GM21526 (cell line): ENCODE measurements around the gene UBALD2.
"Not testable (repeated sequence)": the region's sequence is repeated elsewhere in the genome, so short reads cannot be mapped to it uniquely, and the experiment has no call there.

Experiments used
- ATAC-seq: cut with Tn5 transposase; IDR thresholded peaks from one replicate; pipeline ENCODE4 v1.9.1; 2021; ENCODE audit warnings: moderate library complexity; ENCODE audit not compliant: unreplicated experiment, low FRiP score

UBALD2 gene

DNA sequence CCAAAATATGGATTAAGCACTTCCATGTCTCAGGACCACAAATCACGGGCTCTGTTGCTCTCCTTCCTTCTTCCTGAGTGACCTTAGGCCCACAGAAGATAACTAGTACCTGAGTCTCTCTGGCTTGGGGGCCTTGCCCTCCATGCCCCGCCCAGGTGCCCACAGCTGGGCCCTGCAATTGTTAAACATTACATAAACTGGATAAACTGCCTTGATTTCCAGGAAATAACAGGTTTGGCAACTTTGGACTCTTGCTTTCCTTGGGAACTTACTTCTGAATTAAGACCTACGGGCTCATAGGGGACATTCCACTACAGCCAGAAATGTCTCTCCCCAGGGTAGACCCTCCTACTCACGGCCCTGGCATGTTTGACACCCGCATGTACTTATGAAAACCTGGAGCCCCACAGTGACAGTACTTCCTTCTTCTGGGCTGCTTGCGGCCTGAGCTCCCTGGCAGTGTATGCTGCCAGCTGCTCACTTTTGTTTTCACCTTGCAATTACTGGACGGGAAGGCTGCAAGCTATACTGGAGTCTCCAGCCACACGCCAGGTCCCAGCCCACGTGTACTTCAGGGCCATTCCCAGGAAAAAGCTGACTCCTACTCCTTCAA lies 2.3 kb upstream of the UBALD2 start:
- no peak for ATAC-seq

DNA sequence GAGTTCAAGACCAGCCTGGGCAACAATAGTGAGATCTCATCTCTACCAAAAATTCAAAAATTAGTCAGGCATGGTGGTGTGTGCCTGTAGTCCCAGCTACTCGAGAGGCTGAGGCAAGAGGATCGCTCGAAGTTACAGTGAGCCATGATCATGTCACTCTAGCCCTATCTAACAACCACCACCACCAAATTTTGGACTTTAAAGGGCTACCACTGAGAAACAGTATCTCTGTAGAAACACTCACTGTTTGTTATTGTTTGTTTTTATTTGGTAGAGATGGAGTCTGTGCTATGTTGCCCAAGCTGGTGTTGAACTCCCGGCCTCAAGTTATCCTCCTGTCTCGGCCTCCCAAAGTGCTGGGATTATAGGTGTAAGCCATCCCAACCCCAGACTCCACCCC lies 1.3 kb upstream of the UBALD2 start:
- no peak for ATAC-seq

DNA sequence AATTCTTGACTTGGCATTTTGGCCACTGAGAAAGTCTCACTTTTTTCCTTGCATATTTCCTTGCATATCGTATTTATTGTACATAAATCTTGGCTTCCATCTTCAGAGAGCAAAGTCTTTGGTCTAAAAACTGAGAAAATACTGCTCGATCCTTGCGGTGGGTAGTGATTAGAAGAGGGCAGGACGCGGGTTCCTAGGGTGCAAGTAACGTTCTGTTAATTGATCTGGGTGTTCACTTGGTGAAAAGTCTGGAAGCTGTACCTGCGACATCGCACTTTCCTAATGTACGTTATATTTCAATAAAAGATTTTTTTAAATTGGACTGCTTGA lies 758 bp upstream of the UBALD2 start:
- ATAC-seq, result no peak

DNA sequence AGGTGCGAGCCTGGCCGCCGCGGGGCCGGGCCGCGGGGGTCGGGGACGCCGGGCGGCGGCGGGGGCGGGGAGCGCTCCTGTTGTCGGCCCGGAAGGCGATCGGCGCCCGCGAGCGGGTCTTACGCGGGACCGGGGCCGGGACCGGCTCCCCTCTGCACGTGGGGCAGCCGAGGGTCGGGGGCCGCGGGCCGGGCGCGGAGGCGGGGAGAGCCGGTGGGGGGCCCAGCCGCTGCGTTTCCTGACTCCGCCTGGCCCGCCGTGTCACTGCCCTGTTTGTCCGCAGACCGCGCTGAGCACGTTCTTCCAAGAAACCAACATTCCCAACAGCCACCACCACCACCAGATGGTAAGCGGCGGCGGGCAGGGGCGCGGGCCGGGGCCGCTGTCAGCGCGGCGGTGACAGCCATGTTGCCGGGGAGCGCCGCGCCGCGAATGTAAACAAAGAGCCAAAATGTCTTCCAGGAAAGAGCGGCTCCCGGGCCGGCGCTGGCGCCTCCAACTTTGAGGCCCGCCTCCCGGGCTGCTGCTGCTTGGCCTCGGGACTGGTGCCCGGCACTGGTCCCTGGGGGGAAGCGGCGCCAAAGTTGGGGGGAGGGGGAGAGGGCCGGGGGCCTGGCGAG lies 586 bp downstream of the UBALD2 start:
- ATAC-seq, result no peak

DNA sequence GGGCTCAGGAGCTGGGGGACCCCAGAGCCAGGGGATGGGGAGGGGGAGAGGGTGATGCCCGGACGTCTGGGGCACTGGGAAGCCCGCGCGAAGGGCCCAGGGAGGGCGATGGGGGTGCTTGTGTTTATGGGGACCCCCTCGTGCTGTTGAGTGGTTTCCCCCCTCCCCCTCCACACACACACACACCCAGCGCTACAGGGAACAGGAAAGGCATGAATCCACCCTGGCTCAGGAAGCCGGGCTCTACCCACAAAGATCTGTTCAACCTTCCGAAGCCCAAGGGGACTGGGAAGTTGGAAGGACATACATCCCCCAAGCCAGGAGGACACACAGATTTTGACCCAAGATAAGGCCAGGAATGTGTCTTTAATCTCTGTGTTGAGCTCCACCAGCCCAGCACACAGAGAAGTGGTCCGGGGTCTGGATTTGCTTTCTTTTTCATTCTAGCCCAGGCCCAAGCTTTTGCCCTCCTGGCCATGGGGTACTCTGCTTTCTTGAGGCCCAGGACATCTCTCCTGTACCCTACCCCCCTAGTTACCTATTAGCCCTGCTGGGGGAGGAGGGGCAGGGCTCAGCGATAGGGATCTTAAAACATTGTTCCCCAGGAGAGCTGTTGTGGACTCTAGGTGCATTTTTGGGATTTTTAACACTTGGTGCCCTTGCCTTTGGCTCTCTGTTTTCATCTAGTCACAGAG lies 1.2 kb downstream of the UBALD2 start:
- ATAC-seq, result no peak

DNA sequence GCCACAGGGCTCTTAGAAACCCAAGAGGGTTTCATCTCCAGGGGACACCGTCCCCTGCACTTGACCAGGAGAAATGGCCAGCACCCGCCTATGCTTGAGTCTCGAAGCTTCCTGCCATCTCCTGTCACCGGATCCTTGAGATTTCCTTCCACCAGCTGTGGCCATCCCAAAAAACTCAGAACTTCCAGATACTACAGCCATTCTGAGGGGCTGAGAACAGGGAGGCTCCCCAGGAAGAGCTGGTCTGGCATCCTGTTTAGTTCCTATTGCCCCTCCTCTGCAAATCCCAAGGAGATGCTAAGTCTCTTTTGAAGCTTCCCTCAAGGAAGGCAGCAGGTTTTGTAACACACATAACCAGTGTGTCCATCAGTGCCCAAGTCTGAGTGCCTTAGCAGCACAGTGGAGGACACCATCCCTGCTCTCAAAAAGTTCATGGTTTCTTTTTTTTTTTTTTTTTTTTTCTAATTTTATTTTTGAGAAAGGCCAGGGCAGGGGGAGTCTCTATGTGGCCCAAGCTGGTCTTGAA lies 2.0 kb downstream of the UBALD2 start:
- ATAC-seq, result no peak

DNA sequence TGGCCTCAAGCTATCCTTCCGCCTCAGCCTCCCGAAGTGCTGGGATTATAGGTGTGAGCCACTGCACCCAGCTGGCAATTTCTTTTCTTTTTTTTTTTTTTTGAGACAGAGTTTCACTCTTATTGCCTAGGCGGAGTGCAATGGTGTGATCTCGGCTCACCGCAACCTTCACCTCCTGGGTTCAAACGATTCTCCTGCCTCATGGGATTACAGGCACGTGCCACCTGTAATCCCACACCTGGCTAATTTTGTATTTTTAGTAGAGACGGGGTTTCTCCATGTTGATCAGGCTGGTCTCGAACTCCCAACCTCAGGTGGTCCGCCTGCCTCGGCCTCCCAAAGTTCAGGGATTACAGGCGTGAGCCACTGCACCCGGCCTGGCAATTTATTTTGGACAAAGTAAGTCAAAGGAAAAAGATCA lies 2.4 kb downstream of the UBALD2 start:
- not testable (repeated sequence) for ATAC-seq

DNA sequence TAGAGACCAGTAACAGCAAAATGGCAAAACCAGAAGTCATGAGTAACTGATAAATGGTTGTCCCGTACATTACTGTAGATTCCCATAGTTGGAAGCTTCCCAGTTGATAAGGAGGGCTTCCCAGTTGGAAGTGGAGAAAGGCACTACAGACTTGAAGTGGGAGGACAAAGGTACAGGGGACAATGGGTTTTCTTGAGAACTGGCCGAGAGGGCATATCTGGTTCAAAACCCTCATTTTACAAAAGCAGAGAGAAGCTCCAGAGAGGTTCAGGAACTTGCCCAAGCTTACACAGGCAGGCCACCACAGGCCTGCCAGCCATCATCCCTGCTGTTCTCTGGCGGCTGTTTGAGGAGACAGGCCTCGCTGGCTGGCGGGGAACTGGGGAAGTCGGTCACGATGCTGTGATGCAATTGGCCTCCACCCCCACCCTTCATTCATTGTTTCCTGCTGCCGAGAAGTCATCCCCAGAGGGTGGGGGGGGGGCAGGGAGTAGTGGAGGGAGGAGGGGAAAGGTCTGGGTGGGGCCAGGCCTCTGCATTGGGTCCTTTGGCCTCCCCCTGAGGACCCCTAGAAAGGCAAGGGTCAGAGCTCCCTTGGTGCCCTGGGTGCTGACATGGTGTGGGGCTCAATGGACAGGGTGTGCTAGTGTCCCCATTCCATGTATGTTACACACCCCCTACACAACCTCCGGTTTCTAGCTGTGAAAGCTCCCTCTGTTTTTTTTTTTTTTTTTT lies 3.0 kb downstream of the UBALD2 start:
- ATAC-seq, result no peak

DNA sequence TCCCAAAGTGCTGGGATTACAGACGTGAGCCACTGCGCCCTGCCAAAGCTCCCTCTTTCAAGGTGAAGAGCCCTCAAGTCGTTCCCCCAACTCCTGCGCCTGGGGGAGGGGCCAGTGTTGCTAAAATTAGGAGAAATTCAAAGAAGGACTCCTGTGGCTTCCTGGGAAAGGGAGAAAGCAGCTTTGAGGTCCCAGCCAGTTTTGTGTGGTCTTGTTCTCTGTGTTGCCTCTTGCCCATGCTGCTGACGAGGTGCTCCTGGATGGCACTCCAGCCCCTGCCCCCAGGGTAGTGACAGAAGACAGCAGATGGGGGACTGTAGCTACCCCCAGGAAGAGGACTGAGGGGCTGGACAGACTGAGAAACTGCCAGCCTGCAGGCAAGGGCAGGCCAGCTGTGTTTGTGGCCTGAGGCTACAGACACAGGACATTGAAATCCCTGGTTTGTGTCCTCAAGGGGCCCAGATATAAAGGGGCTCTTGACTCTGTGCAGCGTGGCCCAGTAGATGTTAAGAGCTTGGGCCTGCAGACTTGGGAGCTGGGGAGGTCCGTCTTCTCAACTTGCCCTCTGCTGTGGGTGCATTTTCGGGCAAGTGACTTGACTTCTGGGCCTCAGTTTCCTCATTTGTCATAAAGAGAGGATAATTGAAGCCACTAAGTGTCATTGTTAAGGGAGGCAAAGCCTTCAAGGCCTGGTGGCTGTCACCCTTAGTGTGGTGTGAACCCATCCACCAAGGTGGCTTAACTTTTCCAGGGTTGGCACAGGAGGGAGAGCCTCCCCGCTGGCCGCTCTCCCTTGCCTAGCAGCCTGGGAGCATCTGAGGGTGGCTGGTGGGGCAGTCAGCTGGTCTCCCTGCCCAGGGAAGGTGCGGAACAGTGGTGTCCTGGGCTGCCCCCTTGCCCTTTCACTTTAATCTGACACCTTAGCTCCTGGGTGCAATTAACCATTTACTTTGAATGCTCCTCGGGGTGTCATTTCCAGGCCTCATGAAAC lies 4.1 kb downstream of the UBALD2 start:
- ATAC-seq, result no peak

DNA sequence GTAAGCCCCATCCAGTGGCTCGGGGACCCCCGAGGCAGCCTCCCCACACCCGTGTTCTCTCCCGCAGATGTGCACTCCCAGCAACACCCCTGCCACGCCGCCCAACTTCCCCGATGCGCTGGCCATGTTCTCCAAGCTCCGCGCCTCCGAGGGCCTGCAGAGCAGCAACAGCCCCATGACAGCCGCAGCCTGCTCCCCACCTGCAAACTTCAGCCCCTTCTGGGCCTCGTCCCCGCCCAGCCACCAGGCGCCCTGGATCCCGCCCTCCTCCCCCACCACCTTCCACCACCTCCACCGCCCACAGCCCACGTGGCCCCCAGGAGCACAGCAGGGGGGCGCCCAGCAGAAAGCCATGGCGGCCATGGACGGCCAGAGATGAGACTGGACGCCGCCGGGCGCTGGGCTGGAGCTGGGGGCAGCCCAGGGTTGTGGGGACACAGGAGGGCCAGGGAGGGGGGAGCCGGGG lies 5.0 kb downstream of the UBALD2 start:
- ATAC-seq, result no peak

DNA sequence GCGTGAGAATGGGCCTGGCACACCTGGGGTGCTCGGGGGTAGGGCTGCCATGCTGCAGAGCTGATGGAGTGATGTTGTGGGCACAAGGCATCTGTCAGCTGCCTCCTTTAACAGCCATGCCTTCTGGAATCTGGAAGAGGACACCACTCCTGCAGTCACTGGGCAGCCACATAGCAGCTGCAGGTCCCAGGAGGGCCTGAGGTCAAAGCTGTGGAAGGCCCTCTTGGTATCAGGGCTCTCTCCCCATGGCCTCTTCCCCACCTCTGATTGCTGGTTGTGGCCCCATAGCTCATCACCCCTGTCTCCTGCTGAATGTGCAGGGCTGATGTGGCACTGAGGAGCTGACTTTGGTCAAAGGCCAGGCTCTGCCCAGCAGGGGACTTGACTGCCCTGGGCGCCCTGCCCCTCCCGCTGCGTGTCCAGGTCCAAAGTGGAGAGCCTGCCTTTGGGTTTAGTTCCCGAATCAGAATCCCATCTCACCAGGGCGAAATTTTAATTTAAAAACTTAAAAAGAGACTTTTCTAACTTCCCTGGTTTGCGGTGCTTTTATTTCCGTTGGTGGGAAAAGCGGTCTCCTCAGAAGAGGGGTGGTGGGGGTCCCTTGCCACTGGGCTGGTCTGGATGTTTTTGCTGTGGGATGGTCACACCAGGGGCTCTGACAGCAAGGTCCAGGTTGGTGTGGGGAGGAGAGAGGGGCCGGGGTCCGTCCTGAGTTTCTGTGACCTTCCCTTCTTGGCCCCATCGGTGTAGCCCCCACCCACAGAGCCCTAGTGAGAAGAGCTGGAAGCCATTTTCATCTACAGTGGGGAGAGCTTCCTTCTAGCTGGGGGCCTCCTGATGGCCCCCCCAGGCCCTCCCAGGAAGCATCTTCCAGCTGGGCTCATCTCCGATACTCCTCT lies 5.9 kb downstream of the UBALD2 start:
- ATAC-seq, result no peak

DNA sequence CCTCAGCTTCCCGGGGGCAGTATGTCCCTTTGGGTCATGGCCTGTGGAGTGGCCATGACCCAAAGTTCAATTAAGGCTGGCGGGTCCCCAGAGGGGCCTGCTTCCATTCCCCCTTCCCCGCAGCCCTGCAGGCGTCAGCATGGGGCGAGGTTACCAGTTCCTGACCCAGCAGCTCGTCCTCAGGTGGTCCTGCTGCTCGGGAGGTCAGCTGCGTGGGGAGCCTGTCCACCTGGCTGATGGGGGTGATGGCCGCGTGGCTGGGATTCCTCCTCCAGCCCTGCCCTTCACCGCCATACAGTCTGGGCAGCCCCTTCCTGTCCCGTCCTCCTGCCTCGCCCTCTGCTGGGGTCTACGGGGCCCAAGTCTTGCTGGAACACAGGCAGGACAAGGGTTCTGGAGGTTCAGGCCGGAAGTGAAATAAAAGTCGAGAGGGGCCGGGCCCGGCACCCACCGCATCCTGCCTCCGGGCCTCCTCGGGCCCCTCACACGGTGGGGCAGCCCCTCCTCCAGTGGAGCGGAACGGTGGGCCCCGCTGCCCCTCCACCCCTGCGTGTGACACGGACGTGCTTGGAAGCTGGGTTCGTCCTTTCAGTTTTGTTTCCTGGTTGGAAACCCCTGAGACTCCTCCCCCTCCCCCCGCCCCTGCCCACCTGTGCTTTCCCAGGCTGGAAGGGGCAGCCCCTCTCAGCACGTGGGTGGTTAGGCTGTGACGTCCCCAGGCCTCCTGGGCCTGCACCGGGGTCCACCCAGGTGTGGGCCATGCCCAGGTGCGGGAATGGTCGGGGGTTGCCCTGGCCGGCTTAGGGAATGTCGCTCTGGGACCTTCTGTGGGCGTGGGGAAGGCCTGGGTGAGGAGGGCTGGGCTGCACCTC lies 6.8 kb downstream of the UBALD2 start:
- peak; percentile 33 for ATAC-seq

DNA sequence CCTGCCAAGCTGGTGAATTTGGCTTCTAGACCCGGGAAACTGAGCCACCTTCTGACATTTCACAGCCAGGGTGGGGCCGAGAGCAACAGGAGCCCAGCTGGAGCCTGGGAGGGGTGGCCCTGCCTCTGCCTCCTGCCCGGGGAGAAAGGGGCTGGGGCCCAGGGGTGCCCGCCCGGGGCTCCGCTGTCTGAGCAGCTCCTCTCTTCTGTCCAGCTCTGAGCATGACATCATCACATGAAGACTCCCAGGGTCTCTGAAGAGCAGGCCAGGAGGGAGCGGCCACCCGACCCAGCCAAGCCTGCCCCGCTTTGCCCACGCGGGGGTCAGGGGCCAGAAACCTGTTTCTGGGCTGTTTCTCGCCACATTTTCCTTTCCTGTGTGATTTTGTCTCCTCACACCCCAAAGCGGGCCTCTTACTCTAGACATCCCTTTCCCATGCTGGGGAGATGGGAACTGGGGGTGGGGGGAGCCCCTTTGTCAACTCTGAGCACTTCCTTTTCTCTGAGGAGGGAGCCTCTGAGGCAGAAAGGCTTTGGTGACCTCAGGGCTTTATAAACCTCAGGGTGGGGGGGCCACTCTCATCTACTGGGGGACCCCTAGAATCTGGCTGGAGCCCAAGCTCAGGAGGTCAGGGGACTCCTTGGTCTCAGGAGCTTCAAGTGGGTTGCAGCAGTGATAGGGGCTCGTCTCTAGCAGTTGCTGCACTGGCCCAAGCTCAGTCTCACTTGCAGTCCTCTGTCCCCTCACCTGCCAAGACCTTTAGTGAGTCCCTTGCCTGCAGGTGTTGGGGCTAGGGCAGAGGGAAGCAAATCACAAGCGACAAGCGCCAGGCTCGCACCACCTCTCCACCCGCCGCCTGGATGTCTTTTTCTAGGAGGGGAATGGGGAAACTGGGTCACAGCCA lies 7.6 kb downstream of the UBALD2 start:
- ATAC-seq, result peak; percentile 14

DNA sequence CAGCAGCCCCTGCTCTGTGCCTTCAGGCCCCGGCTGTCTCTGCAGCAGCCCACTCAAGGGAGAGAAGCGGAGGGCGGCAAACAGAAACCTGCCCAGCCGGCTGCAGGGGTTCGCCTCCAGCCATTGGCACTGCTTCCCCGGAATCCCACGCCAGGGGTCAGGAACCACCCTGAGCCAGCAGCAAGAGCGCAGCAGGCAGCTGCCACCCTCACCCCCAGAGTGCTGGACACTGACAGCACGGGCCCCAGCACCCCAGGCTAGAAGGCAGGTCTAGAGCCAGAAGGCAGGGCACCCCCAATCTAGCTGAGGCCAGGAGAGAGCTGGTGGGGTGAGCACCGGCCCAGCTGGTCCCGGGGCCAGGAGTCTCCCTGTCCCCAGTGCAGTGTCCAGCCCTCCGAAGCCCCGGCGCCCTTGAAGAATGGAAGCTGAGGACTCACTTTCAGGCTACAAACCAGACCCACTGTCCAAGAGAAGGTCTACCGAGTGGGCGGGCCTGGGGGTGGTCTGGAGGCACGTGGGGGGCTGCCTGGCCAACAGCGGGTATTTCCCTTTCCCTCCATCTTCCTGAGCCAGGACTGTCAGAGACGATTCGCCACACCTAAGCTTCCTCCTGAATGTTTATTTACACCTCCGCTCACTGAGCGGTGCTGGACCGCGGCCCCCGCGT lies 8.4 kb downstream of the UBALD2 start:
- no peak for ATAC-seq

DNA sequence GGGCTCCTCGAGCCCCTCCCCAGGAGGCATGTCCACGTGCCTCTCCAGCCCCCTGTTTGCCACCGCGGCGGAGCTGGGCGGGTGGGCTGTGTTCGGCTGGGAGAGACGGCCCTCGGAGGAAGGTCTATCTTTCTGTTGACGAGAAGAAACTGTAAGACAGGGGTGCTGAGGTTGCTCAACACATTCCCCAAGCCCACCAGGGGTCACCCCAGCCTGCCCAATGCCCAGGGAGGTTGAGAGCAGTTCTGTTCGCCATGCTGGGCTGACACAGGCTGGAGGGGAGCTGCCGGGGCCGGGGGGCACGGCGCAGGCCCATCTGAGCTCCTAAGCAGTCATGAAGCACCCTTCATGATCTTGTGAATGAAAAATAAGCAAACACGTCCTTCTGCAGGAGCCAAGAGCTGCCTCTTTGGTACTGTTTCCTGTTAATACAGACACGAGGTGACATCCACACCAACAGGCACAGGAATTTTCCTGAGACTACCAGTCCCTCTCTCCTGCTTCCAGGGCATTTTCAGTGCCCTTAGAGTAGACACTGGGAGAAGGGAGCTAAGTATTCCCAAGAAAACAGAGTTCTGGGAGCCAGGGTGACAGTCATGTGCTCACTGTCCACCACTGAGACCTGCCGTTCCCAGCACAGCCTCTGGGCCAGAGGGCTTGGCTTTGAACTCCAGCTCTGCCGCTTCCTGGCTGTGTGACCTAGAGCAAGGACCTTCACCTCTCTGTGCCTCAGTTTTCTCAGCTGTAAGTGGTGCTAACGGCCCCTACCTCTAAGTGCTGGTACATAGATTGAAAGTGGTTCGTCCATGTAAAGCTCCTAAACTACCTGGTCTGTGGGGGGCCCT lies 9.2 kb downstream of the UBALD2 start:
- ATAC-seq, result no peak
